OCI-LY1 (cell line): Measurements from ENCODE around the gene ANKRD11.

Experiments
- H2AFZ ChIP-seq: fragments of 200-600 bp; sonication (generic), shearing (Covaris generic); 2 replicates; pipeline ENCODE4 v1.6.0; 2014; ENCODE audit warnings: antibody characterized with exemption, mild to moderate bottlenecking, low read length
- H3F3A ChIP-seq: fragments of 200-600 bp; sonication (generic), shearing (Covaris generic); 2 replicates; pipeline ENCODE4 v1.6.0; 2014; ENCODE audit warnings: mild to moderate bottlenecking, antibody characterized with exemption, low read length, moderate library complexity; ENCODE audit not compliant: insufficient read depth
- H3K27ac ChIP-seq: fragments of 200-600 bp; sonication (generic); 2 replicates; pipeline ENCODE4 v1.5.1; 2014; ENCODE audit warnings: low read length, mixed run types, mild to moderate bottlenecking, low read depth; ENCODE audit not compliant: poor library complexity, severe bottlenecking
- H3K27me3 ChIP-seq: fragments of 200-600 bp; sonication (generic); 2 replicates; pipeline ENCODE4 v1.6.0; 2014; ENCODE audit warnings: antibody characterized with exemption, mild to moderate bottlenecking, low read length, moderate library complexity; ENCODE audit not compliant: insufficient read depth
- H3K36me3 ChIP-seq: fragments of 200-600 bp; sonication (generic); 2 replicates; pipeline ENCODE4 v1.6.1; 2014; ENCODE audit warnings: mild to moderate bottlenecking, antibody characterized with exemption, low read length, moderate library complexity, mixed read lengths; ENCODE audit not compliant: insufficient read depth
- H3K4me1 ChIP-seq: fragments of 200-600 bp; sonication (generic); 2 replicates; pipeline ENCODE4 v1.5.1; 2014; ENCODE audit warnings: mild to moderate bottlenecking, low read length, moderate library complexity; ENCODE audit not compliant: insufficient read depth, severe bottlenecking
- H3K4me2 ChIP-seq: fragments of 200-600 bp; sonication (generic), shearing (Covaris generic); 2 replicates; pipeline ENCODE4 v1.6.1; 2014; ENCODE audit warnings: low read length
- H3K4me3 ChIP-seq: fragments of 200-600 bp; sonication (generic); 2 replicates; pipeline ENCODE4 v1.5.1; 2014; ENCODE audit warnings: low read length, low read depth, mild to moderate bottlenecking, mixed read lengths; ENCODE audit not compliant: poor library complexity, severe bottlenecking
- H3K79me2 ChIP-seq: fragments of 200-600 bp; shearing (Covaris generic); 2 replicates; pipeline ENCODE4 v1.6.1; 2016; ENCODE audit warnings: mixed run types, low read length, mixed read lengths; ENCODE audit not compliant: insufficient read depth
- H3K9ac ChIP-seq: fragments of 200-600 bp; sonication (generic), shearing (Covaris generic); 2 replicates; pipeline ENCODE4 v1.6.1; 2014; ENCODE audit warnings: mild to moderate bottlenecking, low read length, mixed read lengths
- H3K9me2 ChIP-seq: fragments of 200-600 bp; sonication (generic), shearing (Covaris generic); 2 replicates; pipeline ENCODE4 v1.6.1; 2014; ENCODE audit warnings: low read depth, mild to moderate bottlenecking, low read length, mixed read lengths
- H3K9me3 ChIP-seq: fragments of 200-600 bp; shearing (Covaris generic); 2 replicates; pipeline ENCODE4 v1.6.1; 2014; ENCODE audit warnings: low read length, mixed read lengths
- H4K20me1 ChIP-seq: fragments of 200-600 bp; sonication (generic), shearing (Covaris generic); 2 replicates; pipeline ENCODE4 v1.6.0; 2016; ENCODE audit warnings: mild to moderate bottlenecking, low read length; ENCODE audit not compliant: insufficient read depth
- CTCF ChIP-seq: fragments of 200-600 bp; sonication (generic), shearing (Covaris generic); IDR thresholded peaks from 2 replicates; pipeline ENCODE4 v1.5.1; 2017; ENCODE audit warnings: mild to moderate bottlenecking, antibody characterized with exemption, low read length, moderate library complexity, mixed read lengths
- EZH2 ChIP-seq: fragments of 200-600 bp; sonication (generic), shearing (Covaris generic); IDR thresholded peaks from 2 replicates; pipeline ENCODE4 v1.8.0; 2017; ENCODE audit warnings: borderline replicate concordance, mixed run types, mild to moderate bottlenecking, antibody characterized with exemption, low read length, moderate library complexity, mixed read lengths

The ANKRD11 gene

DNA sequence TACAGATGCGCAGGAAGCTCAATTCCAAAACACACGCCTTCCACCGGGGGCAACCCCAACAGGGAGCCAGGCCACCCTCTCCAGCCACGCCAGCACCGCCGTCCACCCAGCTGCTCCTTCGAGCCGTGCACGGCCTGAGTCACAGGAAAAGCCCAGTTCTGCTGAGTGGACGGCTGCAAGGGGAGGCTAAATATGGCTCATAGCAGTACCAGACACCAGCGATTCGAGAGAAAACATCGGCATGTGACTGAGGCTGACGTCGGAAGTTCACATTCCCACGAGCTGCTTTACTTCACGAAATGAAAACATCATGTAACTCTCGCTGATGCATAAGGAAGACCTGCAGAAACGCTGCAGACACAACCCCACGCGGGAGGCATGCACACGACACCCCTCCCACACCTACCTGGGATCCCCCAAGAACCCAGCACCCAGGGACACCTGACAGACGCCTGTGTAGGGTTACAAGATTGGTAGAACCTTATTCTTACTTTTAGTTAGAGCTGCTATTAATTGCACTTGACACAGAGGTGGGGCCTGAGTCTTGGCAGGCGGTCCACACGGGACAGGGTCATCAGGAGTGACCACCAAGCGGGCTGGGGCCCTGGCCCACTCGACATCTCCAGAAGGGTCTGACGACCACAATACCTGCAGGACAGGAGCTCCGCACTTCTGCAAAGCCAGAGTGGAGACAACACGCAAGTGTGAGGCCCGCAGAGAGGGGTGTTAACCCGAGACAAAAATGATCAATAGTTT, 116.8 kb downstream of the ANKRD11 start:
- no peak for TF ChIP-seq EZH2
- TF ChIP-seq CTCF: no peak
- H3K9ac ChIP-seq: no peak overlapping the region
- H3K4me1 ChIP-seq: peaks cover 31% of the 10 kb centered on the region
- H3K9me3 ChIP-seq: no peaks in the 10 kb centered on the region
- H3K4me2 ChIP-seq: no peak overlapping the region
- H2AFZ ChIP-seq: no peak overlapping the region
- H3K27me3 ChIP-seq: no peaks in the 10 kb centered on the region
- peaks cover 12% of the 10 kb centered on the region; the same call in 1 of the 2 replicates for H3K36me3 ChIP-seq
- no peak overlapping the region for H3K27ac ChIP-seq
- H3F3A ChIP-seq: peaks cover 4% of the 10 kb centered on the region; the same call in 1 of the 2 replicates
- H4K20me1 ChIP-seq: 0 out of 2 replicates have a peak, but pooled peaks cover 5% of the 10 kb centered on the region
- H3K9me2 ChIP-seq: no peaks in the 10 kb centered on the region
- H3K79me2 ChIP-seq: peaks cover 88% of the 10 kb centered on the region
- no peak overlapping the region for H3K4me3 ChIP-seq

DNA sequence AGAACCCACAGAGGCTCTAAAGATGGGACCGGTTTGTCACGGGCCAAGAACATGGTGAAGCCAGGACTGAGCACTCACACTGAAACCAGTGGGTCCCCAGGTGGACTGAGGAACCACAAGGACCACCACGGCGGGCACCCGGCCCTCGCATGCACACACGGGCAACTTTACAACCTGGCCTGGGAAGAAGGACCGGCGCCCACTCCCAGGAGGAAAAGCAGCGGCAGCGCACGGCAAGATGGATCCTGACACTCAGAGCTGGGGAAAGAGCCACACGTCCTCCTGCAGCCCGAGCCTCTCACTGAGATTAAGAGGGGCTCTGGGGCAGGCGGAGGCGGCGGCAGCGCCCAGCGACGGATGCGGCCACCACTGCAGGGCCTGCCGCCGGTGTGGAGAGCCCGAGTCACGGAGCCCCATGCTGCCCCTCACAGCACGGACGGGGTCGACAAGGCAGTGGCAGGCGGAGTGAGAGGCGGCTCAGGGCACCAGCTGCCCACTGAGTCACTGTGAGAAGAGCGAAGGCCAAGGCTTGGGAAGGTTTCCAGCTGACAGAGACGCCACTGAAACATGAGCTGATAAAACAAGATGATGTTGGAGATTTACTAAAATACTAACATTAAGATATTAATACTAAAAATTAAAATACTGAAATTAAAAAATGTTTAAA, 118.3 kb downstream of the ANKRD11 start:
- no peak for TF ChIP-seq EZH2
- peaks cover 12% of the 10 kb centered on the region; the same call in 1 of the 2 replicates for H3K36me3 ChIP-seq

GRCh38 chr16:89371386-89371785, 119.0 kb downstream of the ANKRD11 start:
- H2AFZ ChIP-seq: no peak overlapping the region
- peaks cover 42% of the 10 kb centered on the region for H3K4me1 ChIP-seq
- no peak overlapping the region for H3K4me2 ChIP-seq
- H3K4me3 ChIP-seq: no peak overlapping the region
- no peak overlapping the region for H3K9ac ChIP-seq
- no peaks in the 10 kb centered on the region for H3K9me3 ChIP-seq
- H4K20me1 ChIP-seq: 0 out of 2 replicates have a peak, but pooled peaks cover 5% of the 10 kb centered on the region
- H3K27ac ChIP-seq: no peak overlapping the region
- H3K36me3 ChIP-seq: peaks cover 10% of the 10 kb centered on the region
- H3F3A ChIP-seq: no peaks in the 10 kb centered on the region
- H3K27me3 ChIP-seq: no peaks in the 10 kb centered on the region
- peaks cover 88% of the 10 kb centered on the region for H3K79me2 ChIP-seq
- TF ChIP-seq EZH2 (no peak), CTCF (no peak)
- H3K9me2 ChIP-seq: no peaks in the 10 kb centered on the region

More for the DNA sequence above, 118.3 kb downstream of the ANKRD11 start:
- Histone ChIP-seq H3K79me2 (peaks cover 86% of the 10 kb centered on the region), H3F3A (no peaks in the 10 kb centered on the region), H2AFZ (no peak overlapping the region), H3K4me1 (peaks cover 42% of the 10 kb centered on the region), H3K27me3 (no peaks in the 10 kb centered on the region), H3K9ac (no peak overlapping the region), H3K4me2 (no peak overlapping the region), H4K20me1 (0 out of 2 replicates have a peak, but pooled peaks cover 5% of the 10 kb centered on the region), H3K9me3 (no peaks in the 10 kb centered on the region), H3K9me2 (no peaks in the 10 kb centered on the region), H3K27ac (no peak overlapping the region), H3K4me3 (no peak overlapping the region)
